ENCODE data around the gene FAAP20.

DNA sequence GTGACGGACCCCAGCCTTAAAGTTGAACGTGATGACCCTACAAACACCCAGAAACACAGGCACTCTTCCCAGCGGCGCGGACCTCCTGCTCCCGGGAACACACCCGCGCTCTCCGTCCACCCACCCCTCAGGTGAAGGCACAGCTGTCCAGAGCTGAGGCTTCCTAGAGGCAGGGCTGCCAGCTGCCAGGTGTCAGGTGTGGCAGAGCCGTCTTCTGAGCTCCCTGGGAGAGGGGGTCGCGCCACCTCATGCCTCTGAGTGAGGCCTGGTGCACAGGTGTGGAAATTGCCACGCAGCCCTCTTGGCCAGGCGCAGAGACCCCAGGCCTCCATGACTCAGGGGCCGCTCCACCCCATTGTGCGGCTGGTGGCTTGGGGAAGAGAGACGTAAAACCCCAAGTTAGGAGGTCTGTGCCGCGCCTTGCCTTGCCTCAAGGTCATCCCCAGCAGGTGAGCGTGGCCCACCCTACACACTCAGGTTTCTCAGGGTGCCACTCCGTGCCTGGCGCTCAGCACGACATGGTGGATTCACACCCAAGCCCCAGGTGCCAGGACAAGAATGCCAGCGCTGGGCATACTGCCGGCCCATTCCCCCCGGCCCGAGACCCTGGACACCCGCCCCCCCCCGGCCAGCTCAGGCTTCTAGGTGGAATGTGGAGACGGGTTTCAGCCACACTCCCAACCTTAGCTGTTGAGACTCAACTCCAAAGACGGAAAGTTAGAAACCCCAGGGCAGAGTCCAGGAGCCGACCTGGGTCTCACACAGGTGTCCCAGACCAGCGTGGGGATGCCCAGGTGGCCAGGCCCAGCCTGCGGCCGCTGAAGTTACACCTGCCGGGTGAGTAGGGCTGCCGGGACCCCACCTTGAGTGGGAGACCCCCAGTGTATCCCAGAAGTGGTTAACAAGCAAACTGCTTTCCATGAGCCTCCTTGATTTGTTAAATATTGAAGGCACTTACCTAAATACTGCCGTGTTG, 8.4 kb downstream of the FAAP20 start:
- TF ChIP-seq POLR2A (IDR thresholded peaks at IDR 0.05) = no peak
- TF ChIP-seq, protein P1, sequence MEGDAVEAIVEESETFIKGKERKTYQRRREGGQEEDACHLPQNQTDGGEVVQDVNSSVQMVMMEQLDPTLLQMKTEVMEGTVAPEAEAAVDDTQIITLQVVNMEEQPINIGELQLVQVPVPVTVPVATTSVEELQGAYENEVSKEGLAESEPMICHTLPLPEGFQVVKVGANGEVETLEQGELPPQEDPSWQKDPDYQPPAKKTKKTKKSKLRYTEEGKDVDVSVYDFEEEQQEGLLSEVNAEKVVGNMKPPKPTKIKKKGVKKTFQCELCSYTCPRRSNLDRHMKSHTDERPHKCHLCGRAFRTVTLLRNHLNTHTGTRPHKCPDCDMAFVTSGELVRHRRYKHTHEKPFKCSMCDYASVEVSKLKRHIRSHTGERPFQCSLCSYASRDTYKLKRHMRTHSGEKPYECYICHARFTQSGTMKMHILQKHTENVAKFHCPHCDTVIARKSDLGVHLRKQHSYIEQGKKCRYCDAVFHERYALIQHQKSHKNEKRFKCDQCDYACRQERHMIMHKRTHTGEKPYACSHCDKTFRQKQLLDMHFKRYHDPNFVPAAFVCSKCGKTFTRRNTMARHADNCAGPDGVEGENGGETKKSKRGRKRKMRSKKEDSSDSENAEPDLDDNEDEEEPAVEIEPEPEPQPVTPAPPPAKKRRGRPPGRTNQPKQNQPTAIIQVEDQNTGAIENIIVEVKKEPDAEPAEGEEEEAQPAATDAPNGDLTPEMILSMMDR (IDR thresholded peaks at IDR 0.05) = no peak
- no peak for TF ChIP-seq EP300 (IDR thresholded peaks at IDR 0.05)

All from sigmoid colon (tissue), 4 donors.